Endothelial cell of umbilical vein (primary cell): ENCODE results near the gene KAZALD1. TPM values are rescaled to one million over a fixed set of nuclear protein-coding genes. Genes with fewer than 3 reads are reported as not detected.

ENCODE experiments used
- BruUV-seq: library from RNA; stranded (reverse); fragments of 400-500 nt; replicated peaks from 2 replicates; lab custom pipeline; 2021; lab: Mats Ljungman, UMichigan
- CTCF ChIA-PET: fragments of 300-600, 350-600 bp; sonication (Branson Sonifier 250); formaldehyde crosslinking; loops from one replicate; lab custom pipeline; 2021; ENCODE audit warnings: antibody characterized with exemption, inconsistent platforms; lab: Charles Lee
- POLR2A ChIA-PET: fragments of 300-600, 350-600 bp; sonication (Branson Sonifier 250); formaldehyde crosslinking; loops from one replicate; lab custom pipeline; 2021; ENCODE audit warnings: antibody characterized with exemption, inconsistent platforms; lab: Charles Lee
- DNase-seq: peaks from one replicate; pipeline ENCODE4 v3.0.0-alpha.2; 2011; ENCODE audit warnings: low read depth, low spot score
- FAIRE-seq: peaks from 2 replicates; lab custom pipeline; 2011; peaks lifted over from hg19 to GRCh38; lab: Jason Lieb, UNC
- H2AFZ ChIP-seq: 2 replicates; pipeline ENCODE4 v1.6.0; 2012; ENCODE audit warnings: low read depth, low read length, control low read depth, inconsistent platforms
- H3K27ac ChIP-seq: 2 replicates; pipeline ENCODE4 v1.5.1; 2011; ENCODE audit warnings: low read depth, mild to moderate bottlenecking, control low read depth, low read length, moderate library complexity; ENCODE audit not compliant: insufficient read depth
- H3K27me3 ChIP-seq, 2 experiments: 2 replicates each; pipeline versions ENCODE4 v1.6.0 to v1.6.1; 2011; ENCODE audit warnings: low read length in 2 of 2, mixed read lengths in 1 of 2; ENCODE audit not compliant: control insufficient read depth in 2 of 2, insufficient read depth in 2 of 2
- H3K36me3 ChIP-seq, 2 experiments: 2 replicates in 1 of 2; 3 replicates in 1 of 2; pipeline ENCODE4 v1.5.1; 2011; ENCODE audit warnings: low read length in 2 of 2, mild to moderate bottlenecking in 1 of 2, moderate library complexity in 1 of 2; ENCODE audit not compliant: control insufficient read depth in 2 of 2, insufficient read depth in 2 of 2; ENCODE audit errors: extremely low read depth in 1 of 2
- H3K4me1 ChIP-seq: 3 replicates; pipeline ENCODE4 v1.5.1; 2011; ENCODE audit warnings: mild to moderate bottlenecking, low read length; ENCODE audit not compliant: control insufficient read depth, insufficient read depth; ENCODE audit errors: extremely low read depth
- H3K4me2 ChIP-seq: 2 replicates; pipeline ENCODE4 v1.6.1; 2011; ENCODE audit warnings: low read length, control low read depth, mixed read lengths; ENCODE audit not compliant: insufficient read depth
- H3K4me3 ChIP-seq, 3 experiments: fragments of 200-600 bp in 1 of 3; sonication (generic), shearing (Covaris generic) in 1 of 3; replicated peaks in 1 of 3; 2 replicates each; pipeline ENCODE4 v1.5.1; 2011 to 2016; ENCODE audit warnings: control low read depth in 3 of 3, low read length in 3 of 3, mild to moderate bottlenecking in 2 of 3, inconsistent platforms in 1 of 3, low read depth in 1 of 3, moderate library complexity in 1 of 3; ENCODE audit not compliant: insufficient read depth in 1 of 3
- H3K79me2 ChIP-seq: 2 replicates; pipeline ENCODE4 v1.6.0; 2012; ENCODE audit warnings: low read length, inconsistent platforms; ENCODE audit not compliant: control insufficient read depth, insufficient read depth
- H3K9ac ChIP-seq: replicated peaks from 2 replicates; pipeline ENCODE3; 2011; ENCODE audit warnings: low read length, control low read depth; ENCODE audit not compliant: insufficient read depth; ENCODE audit errors: extremely low read depth
- H3K9me1 ChIP-seq: replicated peaks from 3 replicates; pipeline ENCODE4 v1.6.0; 2011; ENCODE audit warnings: mild to moderate bottlenecking, low read length; ENCODE audit not compliant: control insufficient read depth, insufficient read depth; ENCODE audit errors: extremely low read depth
- H3K9me3 ChIP-seq: replicated peaks from 2 replicates; pipeline ENCODE4 v1.5.1; 2012; ENCODE audit warnings: low read length, inconsistent platforms; ENCODE audit not compliant: control insufficient read depth, insufficient read depth
- H4K20me1 ChIP-seq: replicated peaks from 2 replicates; pipeline ENCODE3; 2011; ENCODE audit warnings: mild to moderate bottlenecking, low read length; ENCODE audit not compliant: control insufficient read depth, insufficient read depth; ENCODE audit errors: extremely low read depth
- EZH2 ChIP-seq: IDR thresholded peaks from 2 replicates; pipeline ENCODE4 v1.6.1; 2012; ENCODE audit warnings: borderline replicate concordance, low read depth, mild to moderate bottlenecking, moderate library complexity, low read length, inconsistent platforms; ENCODE audit not compliant: severe bottlenecking
- FOS ChIP-seq: IDR thresholded peaks from 2 replicates; pipeline ENCODE4 v1.6.1; 2011; ENCODE audit warnings: mild to moderate bottlenecking, low read length, moderate library complexity, borderline replicate concordance; ENCODE audit not compliant: insufficient read depth
- GATA2 ChIP-seq: IDR thresholded peaks from 2 replicates; pipeline ENCODE4 v1.7.0; 2011; ENCODE audit warnings: low read depth, mild to moderate bottlenecking, moderate library complexity, mixed read lengths, low read length; ENCODE audit not compliant: insufficient read length, insufficient read depth
- JUN ChIP-seq: IDR thresholded peaks from 2 replicates; pipeline ENCODE4 v1.6.1; 2011; ENCODE audit warnings: borderline replicate concordance, low read depth; ENCODE audit not compliant: insufficient read length, insufficient read depth
- MYC ChIP-seq: IDR thresholded peaks from one replicate; pipeline ENCODE4 v1.6.1; 2011; ENCODE audit warnings: mild to moderate bottlenecking, low read depth, low read length
- POLR2A ChIP-seq: IDR thresholded peaks from 2 replicates; pipeline ENCODE4 v1.6.1; 2012; ENCODE audit warnings: low read depth, mild to moderate bottlenecking, control low read depth, low read length
- POLR2AphosphoS5 ChIP-seq: IDR thresholded peaks from 2 replicates; pipeline ENCODE4 v1.6.1; 2012; ENCODE audit warnings: low read depth, mild to moderate bottlenecking, control low read depth, low read length, moderate library complexity; ENCODE audit not compliant: insufficient read depth
- dilution Hi-C: fragments of 300-500 bp; cut with MboI; formaldehyde crosslinking; loops from one replicate; pipeline ENCODE4 v1.15.0; 2019; ENCODE audit warnings: low sequenced_read_pairs; ENCODE audit not compliant: extremely low pct_ligation_motif_present
- intact Hi-C: fragments of 100-400 bp; cut with micrococcal nuclease; formaldehyde crosslinking; loops from one replicate; pipeline ENCODE4 v1.10.0; 2022
- polyA plus RNA-seq, 4 experiments: library from polyadenylated mRNA; depleted of rRNA in 3 of 4; stranded (reverse) in 3 of 4; unstranded in 1 of 4; fragments of >200 nt; gene quantifications; 2 replicates each; pipeline versions ENCODE4 v1.2.1 to v1.2.3, GENCODE V29; 2011 to 2012; ENCODE audit warnings: missing spikeins in 1 of 4
- total RNA-seq: library from RNA; stranded (reverse); gene quantifications from 2 replicates; pipeline ENCODE4 v1.2.3, GENCODE V29; 2021
- TF ChIP-seq, protein P1 (sequence below), 2 donors: IDR thresholded peaks; 1 replicate in 1 of 2; 2 replicates in 1 of 2; pipeline ENCODE4 v1.5.1; 2011; ENCODE audit warnings: low read length in 2 of 2, mild to moderate bottlenecking in 2 of 2, moderate library complexity in 2 of 2, control low read depth in 1 of 2, inconsistent platforms in 1 of 2, low read depth in 1 of 2; ENCODE audit not compliant: insufficient read depth in 1 of 2; ENCODE audit errors: extremely low read depth in 1 of 2
- TF ChIP-seq, protein P2 (sequence below): IDR thresholded peaks from 2 replicates; pipeline ENCODE4 v1.6.1; 2011; ENCODE audit not compliant: insufficient read depth, insufficient read length

KAZALD1 gene
- total and polyA plus RNA-seq, 2 donors (not counting 3 experiments of a cell fraction or from before 2014, with no cell fraction given): 3.0 to 3.3 TPM

DNA sequence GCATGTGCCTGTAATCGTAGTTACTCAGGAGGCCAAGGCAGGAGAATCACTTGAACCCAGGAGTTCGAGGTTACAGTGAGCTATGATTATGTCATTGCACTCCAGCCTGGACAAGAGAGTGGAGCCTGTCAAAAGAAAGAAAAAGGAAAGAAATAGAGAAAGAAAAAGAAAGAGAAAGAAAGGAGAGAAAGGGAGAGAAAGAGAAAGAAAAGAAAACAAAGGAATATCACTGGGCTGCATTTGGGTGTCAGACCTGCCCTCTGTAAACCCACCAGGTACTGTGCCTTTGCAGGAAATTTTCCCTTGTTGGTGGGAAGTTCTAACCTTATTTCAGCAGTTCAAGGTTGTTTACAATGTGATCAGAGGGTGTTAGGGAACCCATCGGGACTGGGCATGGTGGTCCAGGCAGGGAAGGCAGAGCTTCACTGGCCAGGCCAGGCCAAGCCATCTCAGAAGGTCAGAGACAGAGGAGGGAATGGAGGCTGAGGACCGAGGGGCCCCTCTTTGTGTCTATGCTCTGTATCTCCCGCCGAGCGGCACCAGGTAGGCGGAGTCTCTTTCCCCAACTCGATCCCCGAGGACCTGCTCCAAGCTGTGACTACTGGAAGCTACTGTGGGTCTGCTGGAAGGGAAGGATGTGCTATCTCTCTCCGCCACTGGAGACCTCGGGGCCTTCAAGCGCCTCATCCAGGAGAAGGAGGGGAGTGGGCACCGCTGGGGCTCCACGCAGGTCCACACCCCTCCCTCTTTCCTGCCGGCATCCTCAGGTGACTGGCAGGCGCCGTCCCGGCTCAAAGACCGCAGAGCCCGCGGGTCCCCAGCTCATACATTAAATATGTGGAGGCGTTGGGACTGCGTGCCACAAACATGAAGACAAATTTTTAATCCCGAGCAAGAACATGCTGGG is 15.2 kb upstream of the KAZALD1 start:
- Histone ChIP-seq H3K4me2 (no peak overlapping the region), H3K9me1 (no peaks in the 10 kb centered on the region), H3K79me2 (no peaks in the 10 kb centered on the region), H3K27me3 (peaks cover 39 to 40% of the 10 kb centered on the region in 2 experiments), H3K36me3 (no peaks in the 10 kb centered on the region), H3K9me3 (no peaks in the 10 kb centered on the region), H4K20me1 (no peaks in the 10 kb centered on the region), H3K4me3 (no peak overlapping the region), H2AFZ (no peak overlapping the region), H3K9ac (no peak overlapping the region), H3K27ac (no peak overlapping the region), H3K4me1 (peaks cover 11% of the 10 kb centered on the region)
- DNase-seq: no peak
- intact Hi-C loops (no loop called here), dilution Hi-C loops (no loop called here)
- TF ChIP-seq JUN: no peak
- TF ChIP-seq POLR2AphosphoS5: no peak
- FAIRE-seq: no peak
- BruUV-seq: no TSS peak
- ChIA-PET POLR2A (no interaction called here), CTCF (interaction anchor here (1.0 to 9.9 kb wide), 5 partner anchors 17 to 95 kb away, joined by 4 to 290 read pairs (median 7); partner anchors contain the start of gene KAZALD1)

DNA sequence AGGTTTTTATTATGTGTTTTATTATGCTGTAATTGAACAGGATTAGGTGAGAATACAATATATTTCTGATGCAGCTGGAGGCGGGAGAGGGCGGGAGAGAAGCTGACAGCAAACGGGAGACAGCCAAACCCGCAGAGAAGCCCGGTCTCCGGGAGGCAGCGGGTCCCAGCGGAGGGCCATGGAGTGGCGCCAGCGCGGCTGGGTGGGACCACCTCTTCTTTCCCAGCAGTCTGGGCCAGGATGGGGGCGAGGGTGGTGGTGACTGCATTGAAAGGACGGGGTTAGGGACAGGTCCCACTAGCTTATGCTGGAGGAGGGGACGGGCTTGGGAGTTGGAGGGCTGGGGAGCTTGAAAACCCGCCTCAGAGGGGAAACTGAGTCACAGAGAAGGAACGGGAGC is 14.5 kb upstream of the KAZALD1 start:
- no peak for DNase-seq
- no peaks in the 10 kb centered on the region for H3K79me2 ChIP-seq
- CTCF ChIA-PET: interaction anchor here (0.8 to 9.9 kb wide), 5 partner anchors 16 to 95 kb away, joined by 3 to 290 read pairs (median 7); partner anchors contain the start of gene KAZALD1
- no TSS peak for BruUV-seq
- H3K4me3 ChIP-seq: no peak overlapping the region
- H3K27ac ChIP-seq: no peak overlapping the region
- H3K27me3 ChIP-seq: peaks cover 39 to 40% of the 10 kb centered on the region in 2 experiments
- POLR2A ChIA-PET: interaction anchor here (0.6 kb wide), 1 partner anchor 32 kb away, joined by 5 read pairs; no protein-coding TSS in a partner anchor
- intact Hi-C loops: no loop called here
- TF ChIP-seq JUN (no peak), MYC (no peak), FOS (no peak), POLR2AphosphoS5 (no peak), EZH2 (no peak), GATA2 (no peak), POLR2A (no peak)
- TF ChIP-seq, protein P1, sequence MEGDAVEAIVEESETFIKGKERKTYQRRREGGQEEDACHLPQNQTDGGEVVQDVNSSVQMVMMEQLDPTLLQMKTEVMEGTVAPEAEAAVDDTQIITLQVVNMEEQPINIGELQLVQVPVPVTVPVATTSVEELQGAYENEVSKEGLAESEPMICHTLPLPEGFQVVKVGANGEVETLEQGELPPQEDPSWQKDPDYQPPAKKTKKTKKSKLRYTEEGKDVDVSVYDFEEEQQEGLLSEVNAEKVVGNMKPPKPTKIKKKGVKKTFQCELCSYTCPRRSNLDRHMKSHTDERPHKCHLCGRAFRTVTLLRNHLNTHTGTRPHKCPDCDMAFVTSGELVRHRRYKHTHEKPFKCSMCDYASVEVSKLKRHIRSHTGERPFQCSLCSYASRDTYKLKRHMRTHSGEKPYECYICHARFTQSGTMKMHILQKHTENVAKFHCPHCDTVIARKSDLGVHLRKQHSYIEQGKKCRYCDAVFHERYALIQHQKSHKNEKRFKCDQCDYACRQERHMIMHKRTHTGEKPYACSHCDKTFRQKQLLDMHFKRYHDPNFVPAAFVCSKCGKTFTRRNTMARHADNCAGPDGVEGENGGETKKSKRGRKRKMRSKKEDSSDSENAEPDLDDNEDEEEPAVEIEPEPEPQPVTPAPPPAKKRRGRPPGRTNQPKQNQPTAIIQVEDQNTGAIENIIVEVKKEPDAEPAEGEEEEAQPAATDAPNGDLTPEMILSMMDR (IDR thresholded peaks at IDR 0.05; ENCODE audit: extremely low read depth in 1 of 2, insufficient read depth in 1 of 2, low read depth in 1 of 2, low read length in 2 of 2): no peak
- TF ChIP-seq, protein P2, sequence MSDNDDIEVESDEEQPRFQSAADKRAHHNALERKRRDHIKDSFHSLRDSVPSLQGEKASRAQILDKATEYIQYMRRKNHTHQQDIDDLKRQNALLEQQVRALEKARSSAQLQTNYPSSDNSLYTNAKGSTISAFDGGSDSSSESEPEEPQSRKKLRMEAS: no peak
- H3K9me3 ChIP-seq: no peaks in the 10 kb centered on the region
- H3K9ac ChIP-seq: no peak overlapping the region
- H3K9me1 ChIP-seq: no peaks in the 10 kb centered on the region
- no peaks in the 10 kb centered on the region for H3K36me3 ChIP-seq
- no peak overlapping the region for H3K4me2 ChIP-seq
- dilution Hi-C loops: no loop called here
- no peak for FAIRE-seq
- no peaks in the 10 kb centered on the region for H4K20me1 ChIP-seq
- peaks cover 9% of the 10 kb centered on the region for H3K4me1 ChIP-seq
- H2AFZ ChIP-seq: no peak overlapping the region
